K562 (cell line): Measurements from ENCODE around the gene PRAC1. TPM values are rescaled to one million over a fixed set of nuclear protein-coding genes. Genes with fewer than 3 reads are reported as not detected.

Source experiments
- ATAC-seq: fragments of 200-7000 bp; cut with Tn5 transposase; 3 replicates; pipeline ENCODE4 v1.9.1; 2020; ENCODE audit warnings: moderate library complexity
- BruUV-seq: library from RNA; stranded (reverse); fragments of 400-500 nt; replicated peaks from 2 replicates; lab custom pipeline; 2021; lab: Mats Ljungman, UMichigan
- CTCF ChIA-PET: fragments of 300-600 bp; formaldehyde crosslinking; extraction: SDS; loops from one replicate; lab custom pipeline; 2021; ENCODE audit warnings: low intra/inter-chr PET ratio; lab: Yijun Ruan, JAX
- POLR2A ChIA-PET: fragments of 300-600, 350-650 bp; sonication (Branson Sonifier 250); formaldehyde crosslinking; extraction: SDS; loops from one replicate; lab custom pipeline; 2021; ENCODE audit warnings: antibody characterized with exemption, inconsistent platforms; lab: Yijun Ruan, JAX
- DNase-seq, 4 experiments: peaks; one replicate each; pipeline versions ENCODE4 v3.0.0 to v3.0.0-alpha.2; 2011 to 2018; ENCODE audit warnings: low spot score in 3 of 4, mixed read lengths in 3 of 4; ENCODE audit errors: extremely low read depth in 1 of 4
- FAIRE-seq: peaks from 2 replicates; lab custom pipeline; 2011; peaks lifted over from hg19 to GRCh38; lab: Jason Lieb, UNC
- H2AFZ ChIP-seq: 2 replicates; pipeline ENCODE4 v1.6.0; 2011; ENCODE audit warnings: low read depth, low read length, control low read depth, inconsistent platforms
- H3K27ac ChIP-seq: fragments of 200-600 bp; 3 replicates; pipeline ENCODE4 v1.8.0; 2011; ENCODE audit warnings: low read depth, mild to moderate bottlenecking, control low read depth, inconsistent platforms, low read length, moderate library complexity, mixed read lengths; ENCODE audit errors: extremely low read depth
- H3K27me3 ChIP-seq, 2 experiments: fragments of 300-600 bp in 1 of 2; 2 replicates in 1 of 2; 3 replicates in 1 of 2; pipeline versions ENCODE4 v1.6.0 to v1.8.0; 2011; ENCODE audit warnings: inconsistent platforms in 2 of 2, low read length in 2 of 2, mild to moderate bottlenecking in 1 of 2, mixed read lengths in 1 of 2, moderate library complexity in 1 of 2; ENCODE audit not compliant: control insufficient read depth in 2 of 2, insufficient read depth in 2 of 2
- H3K36me3 ChIP-seq: fragments of 300-600 bp; 3 replicates; pipeline ENCODE4 v1.8.0; 2011; ENCODE audit warnings: mild to moderate bottlenecking, low read length, inconsistent platforms; ENCODE audit not compliant: control insufficient read depth, insufficient read depth
- H3K4me1 ChIP-seq, 2 experiments: fragments of 200-600 bp in 1 of 2; replicated peaks in 1 of 2; 2 replicates in 1 of 2; 3 replicates in 1 of 2; pipeline versions ENCODE4 v1.5.1 to v1.8.0; 2011; ENCODE audit warnings: inconsistent platforms in 2 of 2, low read length in 2 of 2, mild to moderate bottlenecking in 1 of 2, mixed read lengths in 1 of 2, moderate library complexity in 1 of 2; ENCODE audit not compliant: control insufficient read depth in 2 of 2, insufficient read depth in 2 of 2
- H3K4me2 ChIP-seq: 2 replicates; pipeline ENCODE4 v1.6.1; 2011; ENCODE audit warnings: low read length, control low read depth, inconsistent platforms, mixed read lengths; ENCODE audit not compliant: insufficient read depth
- H3K4me3 ChIP-seq: fragments of 200-600 bp; sonication (generic), shearing (Covaris generic); 2 replicates; pipeline ENCODE4 v1.5.1; 2016; ENCODE audit warnings: control low read depth, inconsistent platforms
- H3K79me2 ChIP-seq: fragments of 200-600 bp; 3 replicates; pipeline ENCODE4 v1.8.0; 2011; ENCODE audit warnings: low read length, inconsistent platforms; ENCODE audit not compliant: control insufficient read depth, insufficient read depth
- H3K9ac ChIP-seq, 2 experiments: 2 replicates each; pipeline versions ENCODE4 v1.6.0 to v1.6.1; 2011; ENCODE audit warnings: low read depth in 2 of 2, low read length in 2 of 2, control low read depth in 1 of 2, inconsistent platforms in 1 of 2, mild to moderate bottlenecking in 1 of 2, mixed read lengths in 1 of 2; ENCODE audit not compliant: insufficient read depth in 1 of 2
- H3K9me1 ChIP-seq: one replicate; pipeline ENCODE4 v1.6.0; 2011; ENCODE audit warnings: inconsistent platforms, mild to moderate bottlenecking, low read length, moderate library complexity; ENCODE audit not compliant: control insufficient read depth, insufficient read depth
- H3K9me3 ChIP-seq: replicated peaks from 2 replicates; pipeline ENCODE4 v1.5.1; 2011; ENCODE audit warnings: low read depth, low read length, inconsistent platforms; ENCODE audit not compliant: control insufficient read depth, insufficient read depth
- H4K20me1 ChIP-seq: replicated peaks from 2 replicates; pipeline ENCODE4 v1.6.1; 2011; ENCODE audit warnings: low read length, inconsistent platforms, mixed read lengths; ENCODE audit not compliant: control insufficient read depth, insufficient read depth
- HLTF ChIP-seq: fragments of 450-650 bp; IDR thresholded peaks from 2 replicates; pipeline ENCODE4 v1.6.1; 2016
- MBD2 ChIP-seq: sonication (generic); IDR thresholded peaks from 2 replicates; pipeline ENCODE4 v1.6.1; 2016; ENCODE audit warnings: low read depth, borderline replicate concordance
- ZNF407 ChIP-seq: fragments of 450-650 bp; IDR thresholded peaks from 2 replicates; pipeline ENCODE4 v1.6.1; 2016; ENCODE audit warnings: low read depth
- ZNF609 ChIP-seq: sonication (generic); formaldehyde crosslinking; IDR thresholded peaks from 2 replicates; pipeline ENCODE4 v1.8.1; 2023; ENCODE audit warnings: missing genetic modification reagents, mild to moderate bottlenecking, borderline replicate concordance
- WGBS: fragments of 100-300 bp; shearing (Covaris generic); methylation state at CpG from one replicate; pipeline ENCODE4 v1.1.6; 2016; ENCODE audit warnings: low coverage, mixed read lengths; ENCODE audit not compliant: insufficient coverage; ENCODE audit errors: missing lambda C conversion rate; 5-methylcytosine and 5-hydroxymethylcytosine counted together
- in situ Hi-C: fragments of 300-500 bp; cut with MboI; formaldehyde crosslinking; loops from 4 replicates; pipeline ENCODE4 v1.15.0; 2018; ENCODE audit warnings: inconsistent platforms, mixed read lengths
- intact Hi-C: fragments of 100-400 bp; cut with micrococcal nuclease; formaldehyde crosslinking; loops from 2 replicates; pipeline ENCODE4 v1.14.2; 2022
- polyA plus RNA-seq, 8 experiments: library from polyadenylated mRNA; depleted of rRNA in 4 of 8; stranded (reverse) in 5 of 8; unstranded in 3 of 8; fragments of >200 nt; fragmentation: Nextera tagmentation in 2 of 8; fragmentation: Illumina TruSeq in 1 of 8; extraction: Ambion mirVana in 2 of 8; extraction: Trizol in 1 of 8; gene quantifications; 2 replicates each; pipeline versions ENCODE4 v1.2.1 to v1.2.3, GENCODE V29; 2011 to 2014; ENCODE audit warnings: inconsistent platforms in 1 of 8, missing spikeins in 1 of 8
- total RNA-seq, 7 experiments: library from RNA; depleted of rRNA in 6 of 7; stranded (reverse); fragments of >200 nt in 6 of 7; fragmentation: Illumina TruSeq in 2 of 7; extraction: Trizol in 2 of 7; gene quantifications; 2 replicates each; pipeline versions ENCODE4 v1.2.1 to v1.2.3, GENCODE V29; 2011 to 2021; ENCODE audit warnings: low replicate concordance in 1 of 7
- TF ChIP-seq, protein P1 (sequence below): IDR thresholded peaks from 2 replicates; pipeline ENCODE4 v1.6.1; 2016; ENCODE audit warnings: missing genetic modification characterization, missing compliant biosample characterization

PRAC1 gene
- total and polyA plus RNA-seq, 9 of the 15 experiments (the other 6 are each of a cell fraction or from before 2014, with no cell fraction given): not detected

- Histone ChIP-seq H3K27ac (no peak overlapping the region), H3K4me1 (peaks cover 0 to 11% of the 10 kb centered on the region in 2 experiments; a peak in 2 of 5 replicates), H4K20me1 (no peaks in the 10 kb centered on the region; the same call in none of the 2 replicates), H3K9me3 (no peaks in the 10 kb centered on the region), H3K9ac (no peak overlapping the region), H3K4me3 (no peak overlapping the region), H2AFZ (no peak overlapping the region), H3K27me3 (peaks cover 56 to 75% of the 10 kb centered on the region in 2 experiments), H3K79me2 (no peaks in the 10 kb centered on the region), H3K4me2 (no peak overlapping the region), H3K36me3 (no peaks in the 10 kb centered on the region), H3K9me1 (no peaks in the 10 kb centered on the region)
- in situ Hi-C loops (no loop called here), intact Hi-C loops (no loop called here)
- DNase-seq (no peak), FAIRE-seq (no peak), ATAC-seq (no peak)
- 15% methylated on average over 21 of the region's 22 CpGs for WGBS
- BruUV-seq: no TSS peak
- ChIA-PET CTCF (interaction anchor here (0.5 kb wide), 1 partner anchor 140 kb away, joined by 3 read pairs; no protein-coding TSS in a partner anchor), POLR2A (interaction anchor here (0.6 to 1.2 kb wide), 2 partner anchors 9 to 12 kb away, joined by 3 read pairs; no protein-coding TSS in a partner anchor)
- TF ChIP-seq, protein P1, sequence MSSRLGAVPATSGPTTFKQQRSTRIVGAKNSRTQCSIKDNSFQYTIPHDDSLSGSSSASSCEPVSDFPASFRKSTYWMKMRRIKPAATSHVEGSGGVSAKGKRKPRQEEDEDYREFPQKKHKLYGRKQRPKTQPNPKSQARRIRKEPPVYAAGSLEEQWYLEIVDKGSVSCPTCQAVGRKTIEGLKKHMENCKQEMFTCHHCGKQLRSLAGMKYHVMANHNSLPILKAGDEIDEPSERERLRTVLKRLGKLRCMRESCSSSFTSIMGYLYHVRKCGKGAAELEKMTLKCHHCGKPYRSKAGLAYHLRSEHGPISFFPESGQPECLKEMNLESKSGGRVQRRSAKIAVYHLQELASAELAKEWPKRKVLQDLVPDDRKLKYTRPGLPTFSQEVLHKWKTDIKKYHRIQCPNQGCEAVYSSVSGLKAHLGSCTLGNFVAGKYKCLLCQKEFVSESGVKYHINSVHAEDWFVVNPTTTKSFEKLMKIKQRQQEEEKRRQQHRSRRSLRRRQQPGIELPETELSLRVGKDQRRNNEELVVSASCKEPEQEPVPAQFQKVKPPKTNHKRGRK (tag): peak; percentile 94
- TF ChIP-seq MBD2: no peak
- TF ChIP-seq HLTF: no peak
- no peak for TF ChIP-seq ZNF407
- TF ChIP-seq ZNF609 (CRISPR knock-in tag): no peak
These were observed 11.5 kb upstream of the PRAC1 start for GRCh38 chr17:48733632-48734328.
